Body of pancreas (tissue), 4 donors: ENCODE measurements around the gene LRP3. TPM values are rescaled to one million over a fixed set of nuclear protein-coding genes. Genes with fewer than 3 reads are reported as not detected.
A peak's percentile ranks its signal among the peaks of the same experiment; 100 is the strongest.

Experiments
- ATAC-seq: fragments of 150-250 bp; one replicate; pipeline ENCODE4 v1.9.1; 2016
- DNase-seq, 4 donors: peaks; one replicate each; pipeline ENCODE4 v3.0.0-alpha.2; 2019
- H3K27ac ChIP-seq, 4 donors: fragments of 200-600 bp; sonication (generic); 1 replicate in 3 of 4; 2 replicates in 1 of 4; pipeline versions ENCODE4 v1.5.1 to v1.6.1; 2016 to 2019; ENCODE audit warnings: mild to moderate bottlenecking in 1 of 4, mixed read lengths in 1 of 4, moderate library complexity in 1 of 4
- H3K27me3 ChIP-seq, 2 donors: fragments of 200-600 bp; sonication (generic); one replicate each; pipeline ENCODE4 v1.6.0; 2016; ENCODE audit warnings: mild to moderate bottlenecking in 1 of 2
- H3K36me3 ChIP-seq, 2 donors: fragments of 200-600 bp; sonication (generic); replicated peaks in 1 of 2; 2 replicates each; pipeline ENCODE4 v1.5.1; 2016; ENCODE audit warnings: low read depth in 2 of 2; ENCODE audit not compliant: insufficient read depth in 1 of 2
- H3K4me1 ChIP-seq: fragments of 200-600 bp; sonication (generic); one replicate; pipeline ENCODE4 v1.6.0; 2016
- H3K4me3 ChIP-seq, 2 donors: fragments of 200-600 bp; sonication (generic); 1 replicate in 1 of 2; 2 replicates in 1 of 2; pipeline ENCODE4 v1.5.1; 2016 to 2019
- H3K9me3 ChIP-seq, 3 donors: fragments of 200-600 bp; sonication (generic); 1 replicate in 2 of 3; 2 replicates in 1 of 3; pipeline ENCODE4 v1.5.1; 2016
- POLR2A ChIP-seq, 3 donors: fragments of 450-650 bp; IDR thresholded peaks; one replicate each; pipeline ENCODE4 v1.6.1; 2016; ENCODE audit warnings: antibody characterized with exemption in 3 of 3, mild to moderate bottlenecking in 2 of 3
- WGBS, 2 donors: methylation state at CpG; one replicate each; pipeline ENCODE4 v1.1.5; 2017; 5-methylcytosine and 5-hydroxymethylcytosine counted together
- intact Hi-C: fragments of 100-400 bp; cut with DNase I; formaldehyde crosslinking; loops from one replicate; pipeline ENCODE4 v1.15.1; 2023
- total RNA-seq, 2 donors: library from RNA; depleted of rRNA; stranded (reverse); fragments of >200 nt; gene quantifications; one replicate each; pipeline ENCODE4 v1.1.0, GENCODE V29; 2016
- TF ChIP-seq, protein P1 (sequence below), 7 experiments: fragments of 450-650 bp in 4 of 7; fragments of 200-600 bp in 3 of 7; sonication (generic) in 3 of 7; IDR thresholded peaks; one replicate each; pipeline ENCODE4 v1.5.1; 2016 to 2019; ENCODE audit warnings: antibody characterized with exemption in 7 of 7

The LRP3 gene
- total RNA-seq, 2 donors from 2014 or later, result 18.1 to 23.3 TPM

DNA sequence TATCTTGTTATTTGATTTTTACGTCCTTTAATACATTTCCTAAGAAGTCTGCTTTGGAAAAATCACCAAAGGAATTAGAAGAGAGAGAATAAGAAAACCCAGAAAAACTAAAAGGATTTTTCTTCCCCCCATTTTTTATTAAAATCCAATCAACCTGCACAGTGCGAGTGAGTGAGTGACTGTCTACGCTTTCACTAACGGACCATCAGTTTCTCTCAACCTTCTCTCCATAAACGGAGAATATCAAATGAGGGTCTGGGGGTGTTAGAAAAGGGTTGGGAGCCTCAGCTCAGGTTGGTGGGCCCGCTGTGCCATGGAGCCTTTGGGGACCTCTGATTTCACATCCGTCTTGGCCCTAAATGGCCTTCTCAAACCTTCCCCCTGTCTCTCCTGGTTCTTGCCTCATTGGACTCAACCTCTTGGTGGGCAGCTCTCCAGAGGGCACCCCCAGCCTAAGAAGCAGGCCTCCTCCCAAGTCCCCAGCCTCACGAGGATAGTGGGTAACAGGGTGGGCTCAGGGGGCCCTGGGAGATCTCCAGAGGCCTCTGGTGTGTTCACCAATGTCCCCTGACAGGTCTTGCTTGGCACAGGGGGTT is 763 bp upstream of the LRP3 start:
- Histone ChIP-seq H3K27ac (no peak overlapping the region), H3K4me1 (peaks cover 18% of the 10 kb centered on the region), H3K27me3 (no peaks in the 10 kb centered on the region), H3K9me3 (no peaks in the 10 kb centered on the region), H3K36me3 (no peaks in the 10 kb centered on the region), H3K4me3 (no peak overlapping the region)
- no peak for DNase-seq
- intact Hi-C loops, result no loop called here
- no peak for ATAC-seq
- WGBS, 2 donors, result 84 to 86% methylated on average over 7 to 8 of the region's 8 CpGs
- TF ChIP-seq, protein P1, sequence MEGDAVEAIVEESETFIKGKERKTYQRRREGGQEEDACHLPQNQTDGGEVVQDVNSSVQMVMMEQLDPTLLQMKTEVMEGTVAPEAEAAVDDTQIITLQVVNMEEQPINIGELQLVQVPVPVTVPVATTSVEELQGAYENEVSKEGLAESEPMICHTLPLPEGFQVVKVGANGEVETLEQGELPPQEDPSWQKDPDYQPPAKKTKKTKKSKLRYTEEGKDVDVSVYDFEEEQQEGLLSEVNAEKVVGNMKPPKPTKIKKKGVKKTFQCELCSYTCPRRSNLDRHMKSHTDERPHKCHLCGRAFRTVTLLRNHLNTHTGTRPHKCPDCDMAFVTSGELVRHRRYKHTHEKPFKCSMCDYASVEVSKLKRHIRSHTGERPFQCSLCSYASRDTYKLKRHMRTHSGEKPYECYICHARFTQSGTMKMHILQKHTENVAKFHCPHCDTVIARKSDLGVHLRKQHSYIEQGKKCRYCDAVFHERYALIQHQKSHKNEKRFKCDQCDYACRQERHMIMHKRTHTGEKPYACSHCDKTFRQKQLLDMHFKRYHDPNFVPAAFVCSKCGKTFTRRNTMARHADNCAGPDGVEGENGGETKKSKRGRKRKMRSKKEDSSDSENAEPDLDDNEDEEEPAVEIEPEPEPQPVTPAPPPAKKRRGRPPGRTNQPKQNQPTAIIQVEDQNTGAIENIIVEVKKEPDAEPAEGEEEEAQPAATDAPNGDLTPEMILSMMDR (IDR thresholded peaks at IDR 0.05), result no peak
- no peak for TF ChIP-seq POLR2A (IDR thresholded peaks at IDR 0.05)

GRCh38 chr19:33194532-33194885 is 379 bp downstream of the LRP3 start:
- no peaks in the 10 kb centered on the region for H3K27me3 ChIP-seq
- peaks cover 18% of the 10 kb centered on the region for H3K4me1 ChIP-seq
- intact Hi-C loops, result no loop called here
- DNase-seq, result peak in 1 of 4 donors; percentile 34
- H3K27ac ChIP-seq, result no peak overlapping the region
- no peaks in the 10 kb centered on the region for H3K36me3 ChIP-seq
- no peaks in the 10 kb centered on the region for H3K9me3 ChIP-seq
- 0% methylated on average over 19 of the region's 57 CpGs; no CpG with 5 or more reads in 1 of the 2 donors for WGBS, 2 donors
- H3K4me3 ChIP-seq, result no peak overlapping the region
- TF ChIP-seq, protein P1 (IDR thresholded peaks at IDR 0.05), result no peak
- TF ChIP-seq POLR2A (IDR thresholded peaks at IDR 0.05), result no peak
- peak; percentile 58 for ATAC-seq

- DNase-seq, result peak; percentile 33 to 48 (median 39)
Observed at GRCh38 chr19:33194886-33195644, 935 bp downstream of the LRP3 start.

GRCh38 chr19:33195645-33196347 is 1.7 kb downstream of the LRP3 start:
- Histone ChIP-seq H3K4me1 (peaks cover 18% of the 10 kb centered on the region), H3K36me3 (no peaks in the 10 kb centered on the region), H3K27me3 (no peaks in the 10 kb centered on the region), H3K9me3 (no peaks in the 10 kb centered on the region), H3K4me3 (no peak overlapping the region), H3K27ac (no peak overlapping the region)
- intact Hi-C loops, result no loop called here
- WGBS, 2 donors, result 74 to 83% methylated on average over 1 to 17 of the region's 17 CpGs
- ATAC-seq, result no peak
- no peak for DNase-seq
- TF ChIP-seq POLR2A (IDR thresholded peaks at IDR 0.05), result no peak
- TF ChIP-seq, protein P1 (IDR thresholded peaks at IDR 0.05), result no peak

More at GRCh38 chr19:33194886-33195644, 935 bp downstream of the LRP3 start:
- Histone ChIP-seq H3K4me1 (peaks cover 18% of the 10 kb centered on the region), H3K27ac (peak overlapping the region in 2 of 4 donors; percentile 3 to 43), H3K9me3 (no peaks in the 10 kb centered on the region), H3K27me3 (no peaks in the 10 kb centered on the region), H3K4me3 (peak overlapping the region; percentile 15 to 64), H3K36me3 (no peaks in the 10 kb centered on the region)
- TF ChIP-seq POLR2A (IDR thresholded peaks at IDR 0.05), result no peak
- TF ChIP-seq, protein P1 (IDR thresholded peaks at IDR 0.05), result no peak
- peak; percentile 58 for ATAC-seq
- 0 to 3% methylated on average over 1 to 43 of the region's 49 CpGs for WGBS, 2 donors
- intact Hi-C loops, result no loop called here
